Activated naive CD8-positive, alpha-beta T cell treated with anti-CD3 and anti-CD28 coated beads, Interleukin-2, amount 50 U/mL, for 16 hours (primary cell): ENCODE measurements around the gene GLRA2.

ENCODE experiments used
- DNase-seq: peaks from one replicate; pipeline ENCODE4 v3.0.0-alpha.2; 2020; ENCODE audit warnings: low read depth, low spot score

GLRA2 gene

GRCh38 chrX:14529290-14529989 is at the start of gene GLRA2:
Gene GLRA2, plus strand, starts transcription at chrX:14529536. Its CDS starts 522 bp downstream, at chrX:14530058.
- no peak for DNase-seq

GRCh38 chrX:14489437-14489836 is 39.9 kb upstream of the GLRA2 start:
- no peak for DNase-seq

- no peak for DNase-seq
Measured at GRCh38 chrX:14491689-14492088, 37.6 kb upstream of the GLRA2 start.

- no peak for DNase-seq
Measured at GRCh38 chrX:14496674-14497073, 32.7 kb upstream of the GLRA2 start.

GRCh38 chrX:14497184-14497666 is 32.1 kb upstream of the GLRA2 start:
- no peak for DNase-seq

- DNase-seq = no peak
Measured at GRCh38 chrX:14501327-14501726, 28.0 kb upstream of the GLRA2 start.

GRCh38 chrX:14504960-14505538 is 24.3 kb upstream of the GLRA2 start:
- no peak for DNase-seq

- no peak for DNase-seq
Measured at GRCh38 chrX:14505648-14506047, 23.7 kb upstream of the GLRA2 start.

GRCh38 chrX:14506866-14507265 is 22.5 kb upstream of the GLRA2 start:
- DNase-seq = no peak

GRCh38 chrX:14508025-14508690 is 21.2 kb upstream of the GLRA2 start:
- no peak for DNase-seq

- DNase-seq = no peak
Measured at GRCh38 chrX:14509325-14510057, 19.8 kb upstream of the GLRA2 start.

GRCh38 chrX:14528629-14529289 is 577 bp upstream of the GLRA2 start:
- peak; percentile 0 for DNase-seq

GRCh38 chrX:14533867-14534266 is 4.5 kb downstream of the GLRA2 start:
- no peak for DNase-seq

GRCh38 chrX:14546190-14546589 is 16.9 kb downstream of the GLRA2 start:
- DNase-seq = no peak

GRCh38 chrX:14554131-14554715 is 24.9 kb downstream of the GLRA2 start:
- no peak for DNase-seq

- DNase-seq = no peak
Measured at GRCh38 chrX:14564058-14564457, 34.7 kb downstream of the GLRA2 start.

GRCh38 chrX:14573161-14573560 is 43.8 kb downstream of the GLRA2 start:
- DNase-seq = no peak

GRCh38 chrX:14581081-14581480 is 51.7 kb downstream of the GLRA2 start:
- DNase-seq = no peak

- DNase-seq = no peak
Measured at GRCh38 chrX:14584548-14584947, 55.2 kb downstream of the GLRA2 start.

GRCh38 chrX:14590216-14590615 is 60.9 kb downstream of the GLRA2 start:
- DNase-seq = no peak
